Endothelial cell of umbilical vein (primary cell): ENCODE measurements around the gene RCOR1. TPM values are rescaled to one million over a fixed set of nuclear protein-coding genes. Genes with fewer than 3 reads are reported as not detected.

ENCODE experiments used
- BruUV-seq: library from RNA; stranded (reverse); fragments of 400-500 nt; replicated peaks from 2 replicates; lab custom pipeline; 2021; lab: Mats Ljungman, UMichigan
- CTCF ChIA-PET: fragments of 300-600, 350-600 bp; sonication (Branson Sonifier 250); formaldehyde crosslinking; loops from one replicate; lab custom pipeline; 2021; ENCODE audit warnings: antibody characterized with exemption, inconsistent platforms; lab: Charles Lee
- POLR2A ChIA-PET: fragments of 300-600, 350-600 bp; sonication (Branson Sonifier 250); formaldehyde crosslinking; loops from one replicate; lab custom pipeline; 2021; ENCODE audit warnings: antibody characterized with exemption, inconsistent platforms; lab: Charles Lee
- DNase-seq: peaks from one replicate; pipeline ENCODE4 v3.0.0-alpha.2; 2011; ENCODE audit warnings: low read depth, low spot score
- FAIRE-seq: peaks from 2 replicates; lab custom pipeline; 2011; peaks lifted over from hg19 to GRCh38; lab: Jason Lieb, UNC
- H2AFZ ChIP-seq: 2 replicates; pipeline ENCODE4 v1.6.0; 2012; ENCODE audit warnings: low read depth, low read length, control low read depth, inconsistent platforms
- H3K27ac ChIP-seq: 2 replicates; pipeline ENCODE4 v1.5.1; 2011; ENCODE audit warnings: low read depth, mild to moderate bottlenecking, control low read depth, low read length, moderate library complexity; ENCODE audit not compliant: insufficient read depth
- H3K27me3 ChIP-seq, 2 experiments: 2 replicates each; pipeline versions ENCODE4 v1.6.0 to v1.6.1; 2011; ENCODE audit warnings: low read length in 2 of 2, mixed read lengths in 1 of 2; ENCODE audit not compliant: control insufficient read depth in 2 of 2, insufficient read depth in 2 of 2
- H3K36me3 ChIP-seq, 2 experiments: 2 replicates in 1 of 2; 3 replicates in 1 of 2; pipeline ENCODE4 v1.5.1; 2011; ENCODE audit warnings: low read length in 2 of 2, mild to moderate bottlenecking in 1 of 2, moderate library complexity in 1 of 2; ENCODE audit not compliant: control insufficient read depth in 2 of 2, insufficient read depth in 2 of 2; ENCODE audit errors: extremely low read depth in 1 of 2
- H3K4me1 ChIP-seq: 3 replicates; pipeline ENCODE4 v1.5.1; 2011; ENCODE audit warnings: mild to moderate bottlenecking, low read length; ENCODE audit not compliant: control insufficient read depth, insufficient read depth; ENCODE audit errors: extremely low read depth
- H3K4me2 ChIP-seq: 2 replicates; pipeline ENCODE4 v1.6.1; 2011; ENCODE audit warnings: low read length, control low read depth, mixed read lengths; ENCODE audit not compliant: insufficient read depth
- H3K4me3 ChIP-seq, 3 experiments: fragments of 200-600 bp in 1 of 3; sonication (generic), shearing (Covaris generic) in 1 of 3; replicated peaks in 1 of 3; 2 replicates each; pipeline ENCODE4 v1.5.1; 2011 to 2016; ENCODE audit warnings: control low read depth in 3 of 3, low read length in 3 of 3, mild to moderate bottlenecking in 2 of 3, inconsistent platforms in 1 of 3, low read depth in 1 of 3, moderate library complexity in 1 of 3; ENCODE audit not compliant: insufficient read depth in 1 of 3
- H3K79me2 ChIP-seq: 2 replicates; pipeline ENCODE4 v1.6.0; 2012; ENCODE audit warnings: low read length, inconsistent platforms; ENCODE audit not compliant: control insufficient read depth, insufficient read depth
- H3K9ac ChIP-seq: replicated peaks from 2 replicates; pipeline ENCODE3; 2011; ENCODE audit warnings: low read length, control low read depth; ENCODE audit not compliant: insufficient read depth; ENCODE audit errors: extremely low read depth
- H3K9me1 ChIP-seq: replicated peaks from 3 replicates; pipeline ENCODE4 v1.6.0; 2011; ENCODE audit warnings: mild to moderate bottlenecking, low read length; ENCODE audit not compliant: control insufficient read depth, insufficient read depth; ENCODE audit errors: extremely low read depth
- H3K9me3 ChIP-seq: replicated peaks from 2 replicates; pipeline ENCODE4 v1.5.1; 2012; ENCODE audit warnings: low read length, inconsistent platforms; ENCODE audit not compliant: control insufficient read depth, insufficient read depth
- H4K20me1 ChIP-seq: replicated peaks from 2 replicates; pipeline ENCODE3; 2011; ENCODE audit warnings: mild to moderate bottlenecking, low read length; ENCODE audit not compliant: control insufficient read depth, insufficient read depth; ENCODE audit errors: extremely low read depth
- EZH2 ChIP-seq: IDR thresholded peaks from 2 replicates; pipeline ENCODE4 v1.6.1; 2012; ENCODE audit warnings: borderline replicate concordance, low read depth, mild to moderate bottlenecking, moderate library complexity, low read length, inconsistent platforms; ENCODE audit not compliant: severe bottlenecking
- FOS ChIP-seq: IDR thresholded peaks from 2 replicates; pipeline ENCODE4 v1.6.1; 2011; ENCODE audit warnings: mild to moderate bottlenecking, low read length, moderate library complexity, borderline replicate concordance; ENCODE audit not compliant: insufficient read depth
- GATA2 ChIP-seq: IDR thresholded peaks from 2 replicates; pipeline ENCODE4 v1.7.0; 2011; ENCODE audit warnings: low read depth, mild to moderate bottlenecking, moderate library complexity, mixed read lengths, low read length; ENCODE audit not compliant: insufficient read length, insufficient read depth
- JUN ChIP-seq: IDR thresholded peaks from 2 replicates; pipeline ENCODE4 v1.6.1; 2011; ENCODE audit warnings: borderline replicate concordance, low read depth; ENCODE audit not compliant: insufficient read length, insufficient read depth
- MYC ChIP-seq: IDR thresholded peaks from one replicate; pipeline ENCODE4 v1.6.1; 2011; ENCODE audit warnings: mild to moderate bottlenecking, low read depth, low read length
- POLR2A ChIP-seq: IDR thresholded peaks from 2 replicates; pipeline ENCODE4 v1.6.1; 2012; ENCODE audit warnings: low read depth, mild to moderate bottlenecking, control low read depth, low read length
- POLR2AphosphoS5 ChIP-seq: IDR thresholded peaks from 2 replicates; pipeline ENCODE4 v1.6.1; 2012; ENCODE audit warnings: low read depth, mild to moderate bottlenecking, control low read depth, low read length, moderate library complexity; ENCODE audit not compliant: insufficient read depth
- dilution Hi-C: fragments of 300-500 bp; cut with MboI; formaldehyde crosslinking; loops from one replicate; pipeline ENCODE4 v1.15.0; 2019; ENCODE audit warnings: low sequenced_read_pairs; ENCODE audit not compliant: extremely low pct_ligation_motif_present
- intact Hi-C: fragments of 100-400 bp; cut with micrococcal nuclease; formaldehyde crosslinking; loops from one replicate; pipeline ENCODE4 v1.10.0; 2022
- polyA plus RNA-seq, 4 experiments: library from polyadenylated mRNA; depleted of rRNA in 3 of 4; stranded (reverse) in 3 of 4; unstranded in 1 of 4; fragments of >200 nt; gene quantifications; 2 replicates each; pipeline versions ENCODE4 v1.2.1 to v1.2.3, GENCODE V29; 2011 to 2012; ENCODE audit warnings: missing spikeins in 1 of 4
- total RNA-seq: library from RNA; stranded (reverse); gene quantifications from 2 replicates; pipeline ENCODE4 v1.2.3, GENCODE V29; 2021
- TF ChIP-seq, protein P1 (sequence below): IDR thresholded peaks from 2 replicates; pipeline ENCODE4 v1.6.1; 2011; ENCODE audit not compliant: insufficient read depth, insufficient read length
- TF ChIP-seq, protein P2 (sequence below), 2 donors: IDR thresholded peaks; 1 replicate in 1 of 2; 2 replicates in 1 of 2; pipeline ENCODE4 v1.5.1; 2011; ENCODE audit warnings: low read length in 2 of 2, mild to moderate bottlenecking in 2 of 2, moderate library complexity in 2 of 2, control low read depth in 1 of 2, inconsistent platforms in 1 of 2, low read depth in 1 of 2; ENCODE audit not compliant: insufficient read depth in 1 of 2; ENCODE audit errors: extremely low read depth in 1 of 2

RCOR1 gene
- total and polyA plus RNA-seq, 2 donors (not counting 3 experiments of a cell fraction or from before 2014, with no cell fraction given) = 15.6 to 32.2 TPM

GRCh38 chr14:102751088-102751487, 158.6 kb downstream of the RCOR1 start:
- Histone ChIP-seq H3K27ac (no peak overlapping the region), H3K27me3 (no peaks in the 10 kb centered on the region), H2AFZ (no peak overlapping the region), H3K4me3 (no peak overlapping the region), H3K4me2 (no peak overlapping the region), H3K9me1 (no peaks in the 10 kb centered on the region), H3K9me3 (no peaks in the 10 kb centered on the region), H3K4me1 (no peaks in the 10 kb centered on the region), H4K20me1 (no peaks in the 10 kb centered on the region), H3K79me2 (no peaks in the 10 kb centered on the region), H3K36me3 (peaks cover 0 to 2% of the 10 kb centered on the region in 2 experiments), H3K9ac (no peak overlapping the region)
- FAIRE-seq (no peak), DNase-seq (no peak)
- TF ChIP-seq GATA2 = no peak
- TF ChIP-seq FOS = no peak
- no peak for TF ChIP-seq POLR2AphosphoS5
- TF ChIP-seq, protein P1, sequence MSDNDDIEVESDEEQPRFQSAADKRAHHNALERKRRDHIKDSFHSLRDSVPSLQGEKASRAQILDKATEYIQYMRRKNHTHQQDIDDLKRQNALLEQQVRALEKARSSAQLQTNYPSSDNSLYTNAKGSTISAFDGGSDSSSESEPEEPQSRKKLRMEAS = no peak
- TF ChIP-seq MYC = no peak
- no peak for TF ChIP-seq EZH2
- TF ChIP-seq, protein P2, sequence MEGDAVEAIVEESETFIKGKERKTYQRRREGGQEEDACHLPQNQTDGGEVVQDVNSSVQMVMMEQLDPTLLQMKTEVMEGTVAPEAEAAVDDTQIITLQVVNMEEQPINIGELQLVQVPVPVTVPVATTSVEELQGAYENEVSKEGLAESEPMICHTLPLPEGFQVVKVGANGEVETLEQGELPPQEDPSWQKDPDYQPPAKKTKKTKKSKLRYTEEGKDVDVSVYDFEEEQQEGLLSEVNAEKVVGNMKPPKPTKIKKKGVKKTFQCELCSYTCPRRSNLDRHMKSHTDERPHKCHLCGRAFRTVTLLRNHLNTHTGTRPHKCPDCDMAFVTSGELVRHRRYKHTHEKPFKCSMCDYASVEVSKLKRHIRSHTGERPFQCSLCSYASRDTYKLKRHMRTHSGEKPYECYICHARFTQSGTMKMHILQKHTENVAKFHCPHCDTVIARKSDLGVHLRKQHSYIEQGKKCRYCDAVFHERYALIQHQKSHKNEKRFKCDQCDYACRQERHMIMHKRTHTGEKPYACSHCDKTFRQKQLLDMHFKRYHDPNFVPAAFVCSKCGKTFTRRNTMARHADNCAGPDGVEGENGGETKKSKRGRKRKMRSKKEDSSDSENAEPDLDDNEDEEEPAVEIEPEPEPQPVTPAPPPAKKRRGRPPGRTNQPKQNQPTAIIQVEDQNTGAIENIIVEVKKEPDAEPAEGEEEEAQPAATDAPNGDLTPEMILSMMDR (IDR thresholded peaks at IDR 0.05; ENCODE audit: extremely low read depth in 1 of 2, insufficient read depth in 1 of 2, low read depth in 1 of 2, low read length in 2 of 2) = no peak
- no peak for TF ChIP-seq JUN
- TF ChIP-seq POLR2A = no peak
- dilution Hi-C loops = no loop called here
- ChIA-PET POLR2A (no interaction called here), CTCF (interaction anchor here (0.6 to 1.1 kb wide), 3 partner anchors 22 to 282 kb away, joined by 3 read pairs; no protein-coding TSS in a partner anchor)
- intact Hi-C loops = no loop called here
- BruUV-seq = no TSS peak
